Raji (cell line): ENCODE measurements around the gene RALGDS.

Source experiments
- POLR2A ChIP-seq: IDR thresholded peaks from 2 replicates; pipeline ENCODE4 v1.6.1; 2011; ENCODE audit warnings: low read depth, low read length, control low read depth; ENCODE audit not compliant: insufficient read depth

The RALGDS gene

DNA sequence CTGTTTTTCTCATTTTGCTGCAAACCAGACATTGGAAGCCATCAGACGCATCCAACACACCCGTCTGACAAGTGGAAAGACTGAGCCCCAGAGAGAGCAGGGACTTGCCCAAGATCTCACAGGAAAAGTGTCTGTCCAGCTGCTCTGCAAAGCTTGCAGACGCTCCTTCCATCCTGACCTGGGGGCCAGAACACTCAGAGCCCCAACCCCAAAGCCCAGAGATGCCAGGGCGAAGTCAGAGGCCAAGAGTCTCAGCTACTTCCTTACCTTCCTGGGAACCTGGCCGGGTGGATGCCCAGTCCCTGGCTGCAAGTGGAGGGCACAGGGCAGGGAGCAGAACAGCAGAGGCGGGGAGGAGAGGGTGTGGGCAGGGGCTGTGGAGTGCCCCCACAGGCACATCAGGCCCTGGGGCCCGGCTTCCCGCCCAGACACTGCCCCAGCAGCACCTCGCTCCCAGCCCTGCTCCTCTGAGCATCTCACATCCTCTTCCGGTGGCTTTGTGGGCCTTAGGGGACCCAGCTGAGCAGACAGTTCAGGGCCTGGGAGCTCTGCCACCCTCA, 9.7 kb upstream of the RALGDS start:
- TF ChIP-seq POLR2A: no peak

DNA sequence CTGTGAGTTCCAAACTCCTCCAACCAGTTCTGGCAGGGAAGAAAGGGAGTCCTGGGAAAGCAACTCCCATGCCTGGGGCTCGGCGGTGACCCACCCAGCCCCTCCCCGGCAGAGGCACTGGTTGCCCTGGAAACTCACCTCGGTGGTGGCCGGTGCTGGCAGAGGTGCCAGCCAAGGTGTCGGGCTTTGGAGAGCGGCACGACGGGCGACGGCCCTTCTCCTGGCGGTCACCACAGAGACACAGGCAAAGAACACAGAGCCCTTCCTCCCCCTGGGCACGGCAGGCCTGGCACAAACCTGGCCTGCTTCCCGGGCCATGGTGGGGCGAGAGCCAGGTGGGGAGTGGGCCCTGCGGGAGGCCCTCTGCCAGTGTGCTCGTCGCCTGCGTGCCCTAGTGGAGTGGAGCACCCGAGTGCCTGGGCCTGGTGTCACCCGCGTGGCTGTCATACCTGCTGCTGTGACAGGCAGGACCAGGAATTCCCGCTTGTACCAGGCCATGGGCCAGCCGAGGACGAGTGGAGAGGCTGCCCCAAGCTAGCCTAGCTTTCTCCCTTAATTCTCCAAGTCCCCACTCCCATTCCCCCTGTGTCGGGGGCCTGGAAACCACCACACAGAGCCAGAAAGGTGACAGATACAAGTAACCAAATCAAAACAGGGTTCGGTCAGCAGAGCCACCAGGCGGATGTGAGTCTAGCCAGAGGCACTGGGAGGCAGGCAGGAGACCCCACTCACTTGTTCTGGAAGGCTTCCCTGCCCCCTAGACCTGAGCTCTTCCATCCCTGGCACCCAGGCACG, 8.2 kb upstream of the RALGDS start:
- TF ChIP-seq POLR2A: no peak

DNA sequence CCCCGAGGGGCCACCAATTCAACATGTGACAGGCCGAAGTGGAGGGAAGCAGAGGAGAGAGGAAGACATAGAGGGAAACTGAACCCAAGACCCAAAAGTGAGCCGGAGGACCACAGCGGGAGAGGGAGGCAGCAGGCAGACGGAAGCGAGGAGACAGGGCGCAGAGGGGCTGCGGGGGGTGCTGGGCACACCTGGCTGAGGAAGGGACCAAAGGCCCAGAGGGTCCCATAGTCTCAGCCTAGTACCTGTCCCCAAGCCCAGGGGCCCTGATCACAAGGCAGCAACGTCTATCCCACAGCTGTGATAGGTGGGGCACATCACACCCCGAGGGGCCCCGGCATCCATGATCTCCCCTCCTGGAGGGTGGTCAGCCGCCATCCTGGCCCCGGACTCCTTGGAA, 7.1 kb upstream of the RALGDS start:
- TF ChIP-seq POLR2A: no peak

DNA sequence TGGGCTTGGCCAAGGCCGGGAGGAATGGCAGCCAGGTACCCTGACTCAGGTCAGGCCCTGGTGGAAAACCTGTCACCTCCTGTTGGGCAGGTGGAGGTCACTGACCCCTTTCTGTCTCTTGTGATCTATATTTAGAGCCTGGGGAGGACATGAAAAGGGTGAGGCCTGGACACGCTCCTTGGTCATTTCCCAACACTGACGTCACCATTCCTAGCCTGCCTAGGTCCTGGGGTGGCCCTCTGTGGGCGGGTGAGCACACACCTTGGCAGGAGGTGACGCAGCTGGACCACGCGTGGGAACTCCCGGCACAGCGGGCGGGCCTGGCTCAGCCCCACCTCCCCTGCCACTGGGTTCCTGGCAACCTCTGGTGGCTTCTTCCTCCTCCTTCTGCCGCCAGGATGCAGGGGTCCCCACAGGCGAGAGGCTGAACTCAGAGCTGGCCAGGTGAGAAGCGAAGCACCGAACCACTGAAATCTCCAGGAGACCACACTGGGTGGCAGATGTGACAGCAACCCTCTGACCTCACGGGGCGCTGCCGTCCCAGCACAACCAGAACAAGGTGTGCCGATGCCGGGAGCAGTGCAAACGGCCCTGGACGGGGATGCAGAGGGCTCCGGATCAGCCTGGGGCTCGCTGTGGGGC, 6.4 kb upstream of the RALGDS start:
- TF ChIP-seq POLR2A: no peak

DNA sequence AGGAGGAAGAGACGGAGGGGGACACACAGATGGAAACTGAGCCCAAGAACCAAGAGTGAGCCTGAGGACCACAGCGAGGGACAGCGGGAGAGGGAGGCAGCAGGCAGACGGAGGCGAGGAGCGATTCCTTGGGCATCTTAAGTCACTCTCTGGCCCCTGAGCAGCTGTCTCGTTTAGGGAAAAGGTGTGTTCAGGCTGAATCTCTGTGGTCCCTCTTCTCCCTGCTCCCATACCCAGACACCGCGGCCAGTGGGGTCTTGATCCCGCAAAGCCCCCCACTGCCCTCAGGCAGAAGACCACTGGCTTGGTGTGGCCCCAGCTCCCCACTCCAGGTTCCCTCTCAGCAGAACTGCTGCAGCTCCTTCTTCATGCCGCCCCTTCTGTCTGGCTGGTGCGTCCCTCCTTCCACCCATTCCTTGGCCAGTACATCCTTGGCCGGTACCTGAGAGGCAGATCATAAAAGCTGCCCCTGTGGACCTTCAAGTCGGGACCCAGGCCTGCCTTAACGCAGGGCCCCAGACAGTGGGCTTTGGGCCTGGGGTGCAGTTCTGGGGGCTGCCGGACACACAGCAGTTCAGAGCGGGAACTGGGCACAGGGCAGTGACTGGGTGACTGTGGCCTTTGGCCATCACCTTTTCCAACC, 5.8 kb upstream of the RALGDS start:
- TF ChIP-seq POLR2A: no peak

DNA sequence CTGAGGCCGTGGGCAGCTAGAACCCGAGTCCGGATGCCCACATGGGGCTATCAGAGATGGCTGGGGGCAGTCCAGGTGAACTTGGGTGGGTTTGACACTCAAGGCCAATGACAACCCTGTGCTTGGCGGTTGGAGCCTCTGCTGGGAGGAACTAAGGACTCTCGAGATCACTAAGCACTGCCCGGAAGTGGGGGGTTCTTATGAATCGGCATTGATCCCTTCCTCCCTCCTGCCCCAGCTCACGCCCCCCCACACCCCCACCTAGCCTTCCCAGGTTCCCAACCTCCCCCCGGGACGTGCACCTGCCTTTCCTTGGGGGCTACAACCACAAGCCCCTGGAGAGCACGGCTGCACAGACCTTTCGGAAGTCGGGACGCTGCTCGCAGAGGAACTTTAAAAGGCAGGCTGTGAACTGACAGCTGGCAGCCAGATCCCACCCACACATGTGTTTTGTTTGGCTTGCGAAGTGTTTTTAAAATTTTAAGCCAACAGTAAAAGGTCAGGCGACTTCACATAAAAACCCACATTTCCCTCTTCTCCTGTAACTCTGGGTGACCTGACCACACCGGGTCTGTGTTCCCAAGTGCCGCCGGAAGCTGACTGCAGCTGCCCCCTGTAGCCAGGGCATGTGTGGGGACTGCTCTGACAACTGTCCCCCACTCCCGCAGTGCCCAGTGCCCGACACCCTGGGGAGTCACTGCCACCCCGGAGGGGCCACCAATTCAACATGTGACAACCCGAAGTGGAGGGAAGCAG, 5.1 kb upstream of the RALGDS start:
- no peak for TF ChIP-seq POLR2A

DNA sequence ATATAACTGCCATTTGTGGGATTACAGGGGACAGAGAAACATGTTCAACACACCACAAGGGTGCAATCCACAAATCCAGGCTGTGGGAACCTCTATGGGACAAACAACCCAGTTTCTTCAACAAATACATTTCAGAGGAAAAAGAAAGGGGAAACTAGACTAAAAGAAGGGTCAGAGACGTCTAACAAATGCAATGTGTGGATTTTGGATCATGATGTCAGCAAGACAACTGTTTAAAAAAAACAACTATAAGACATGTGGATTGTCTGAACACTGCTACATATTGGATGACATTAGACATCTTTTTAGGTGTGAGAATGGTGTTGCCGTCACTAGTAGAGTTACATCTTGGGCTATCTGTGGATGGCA, 3.9 kb upstream of the RALGDS start:
- TF ChIP-seq POLR2A: no peak

DNA sequence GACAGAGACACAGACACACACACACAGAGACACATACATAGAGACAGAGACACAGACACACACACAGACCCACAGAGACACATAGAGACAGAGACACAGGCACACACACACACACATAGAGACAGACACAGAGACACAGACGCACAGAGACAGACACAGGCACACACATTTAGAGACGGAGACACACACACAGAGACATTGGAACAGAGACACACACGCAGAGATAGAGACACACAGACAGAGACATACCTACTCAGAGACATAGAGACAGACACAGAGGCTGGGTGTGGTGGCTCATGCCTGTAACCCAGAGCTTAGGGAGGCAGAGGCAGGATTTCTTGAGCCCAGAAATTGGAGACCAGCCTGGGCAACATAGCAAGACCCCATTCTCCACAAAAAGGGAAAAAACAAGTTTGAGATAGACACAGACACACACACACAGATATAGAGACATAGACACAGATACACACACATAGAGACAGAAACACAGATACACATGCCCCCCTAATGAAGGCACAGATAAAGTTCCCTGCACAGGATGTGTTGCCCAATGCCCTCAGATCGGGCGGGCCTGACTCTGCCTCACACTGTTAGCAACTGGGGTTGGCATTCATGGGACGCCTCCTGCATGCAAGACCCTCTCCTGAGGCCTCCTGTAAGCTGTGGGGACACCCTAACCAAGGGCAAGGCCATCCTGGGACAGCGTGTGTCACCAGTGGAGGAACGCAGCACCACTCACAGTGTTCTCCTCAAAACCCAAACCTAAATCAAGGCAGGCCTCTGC, 3.3 kb upstream of the RALGDS start:
- no peak for TF ChIP-seq POLR2A

DNA sequence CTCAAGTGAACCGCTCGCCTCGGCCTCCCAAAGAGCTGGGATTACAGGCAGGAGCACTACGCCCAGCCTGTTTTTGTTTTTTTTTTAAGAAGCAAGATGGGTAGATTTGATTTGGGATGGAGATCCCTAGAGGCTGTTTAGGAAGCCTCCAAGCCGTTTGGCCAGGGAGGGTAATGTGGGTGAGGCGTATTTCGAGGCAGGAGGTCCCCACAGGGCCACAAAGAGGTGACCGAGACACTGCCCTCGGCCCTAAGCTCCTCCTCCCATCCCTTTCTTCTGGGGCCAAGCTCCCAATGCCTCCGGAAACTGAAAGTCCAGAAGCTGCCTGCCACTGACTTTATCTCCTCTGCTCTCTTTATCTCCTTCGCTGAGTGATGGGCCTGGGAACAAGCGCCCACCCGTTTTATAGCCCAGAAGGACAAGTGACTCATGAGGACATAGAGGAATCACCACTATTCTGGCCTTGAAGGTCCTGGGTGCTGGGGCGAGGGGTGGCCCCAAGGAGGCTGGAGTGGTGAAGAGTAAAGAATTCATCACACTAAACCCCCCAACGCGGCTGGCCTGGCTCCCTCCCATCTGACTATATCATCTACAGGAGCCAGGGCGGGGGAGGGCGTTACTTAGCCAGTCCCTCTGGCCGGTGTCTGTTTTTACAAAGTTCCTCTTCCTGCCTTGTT, 2.0 kb upstream of the RALGDS start:
- TF ChIP-seq POLR2A: no peak

DNA sequence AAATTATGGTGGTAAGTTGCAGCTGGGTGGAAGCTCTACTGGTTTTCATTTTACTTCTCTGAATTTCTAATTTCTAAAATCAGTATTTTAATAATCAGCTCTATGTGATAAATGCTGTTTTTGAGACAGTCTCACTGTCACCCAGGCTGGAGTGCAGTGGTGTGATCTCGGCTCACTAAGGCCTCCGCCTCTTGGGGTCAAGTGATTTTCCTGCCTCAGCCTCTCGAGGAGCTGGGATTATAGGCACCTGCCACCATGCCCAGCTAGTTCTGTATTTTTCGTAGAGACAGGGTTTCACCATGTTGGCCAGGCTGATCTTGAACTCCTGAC, 1.5 kb upstream of the RALGDS start:
- no peak for TF ChIP-seq POLR2A

DNA sequence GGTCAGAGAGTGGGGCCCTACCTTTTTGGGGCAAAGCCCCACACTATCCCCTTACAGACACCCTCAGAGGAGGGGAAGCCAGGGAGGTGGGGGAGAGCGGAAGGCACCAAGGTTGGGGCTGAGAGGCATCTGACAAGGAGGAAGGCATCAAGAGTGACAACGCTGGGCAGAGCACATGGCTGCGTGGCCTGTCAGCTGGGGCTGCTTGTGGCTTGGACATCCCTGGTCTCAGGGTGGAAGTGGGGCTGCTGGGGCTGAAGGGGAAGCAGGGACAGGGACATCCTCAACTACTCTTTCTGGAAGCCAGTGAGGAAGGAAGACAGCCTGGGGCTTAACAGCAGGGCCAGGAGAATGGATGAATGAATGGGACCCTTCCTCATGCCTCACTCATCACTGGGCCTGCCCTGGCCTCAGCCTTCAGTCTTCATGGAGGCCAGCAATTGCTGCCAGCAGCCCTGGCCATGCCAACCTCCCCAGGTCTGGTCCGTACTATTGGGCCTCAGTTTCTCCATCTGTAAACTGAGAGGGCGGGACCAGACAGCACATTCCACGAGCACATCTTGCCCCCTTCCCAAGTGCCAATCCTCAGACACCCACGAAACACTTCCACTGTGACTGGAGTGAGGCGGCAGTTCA, 993 bp upstream of the RALGDS start:
- TF ChIP-seq POLR2A: no peak

DNA sequence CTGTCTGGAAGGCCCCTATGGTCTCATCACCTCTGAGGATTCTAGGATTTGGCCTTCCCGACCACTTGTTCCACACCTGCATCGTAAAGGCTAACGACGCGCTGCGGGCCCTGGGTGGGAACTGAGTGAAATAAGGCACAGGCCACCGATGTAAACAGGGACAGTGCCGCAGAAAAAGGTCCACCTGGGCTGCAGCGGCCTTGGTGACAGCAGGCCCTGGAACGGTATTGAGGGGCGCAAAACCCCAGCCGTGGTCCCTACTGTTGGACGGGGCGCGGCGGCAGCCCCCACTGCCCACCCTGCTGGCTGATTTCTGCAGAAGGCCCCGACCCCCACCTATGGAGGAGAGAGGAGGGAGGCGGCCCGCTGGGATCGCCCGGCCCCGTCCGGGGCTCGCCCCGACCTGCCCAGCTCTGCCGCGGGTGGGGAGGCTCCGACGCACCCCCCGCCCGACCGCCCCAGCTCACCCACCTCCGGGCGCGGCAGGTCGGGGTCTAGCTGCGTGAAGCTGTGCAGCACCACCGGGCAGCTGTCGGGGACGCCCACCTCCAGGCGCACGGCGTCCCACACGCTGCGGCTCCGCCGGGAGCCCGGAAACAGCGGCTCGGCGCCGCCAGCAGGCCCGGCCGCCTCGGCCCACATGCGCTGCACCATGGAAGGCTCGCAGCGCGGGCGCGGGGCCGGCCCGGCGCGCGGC, 391 bp downstream of the RALGDS start:
- TF ChIP-seq POLR2A: 0 out of 2 replicates have a peak, but pooled peaks have one; percentile 43
